Measurements from ENCODE around the gene KIAA0319L.

DNA sequence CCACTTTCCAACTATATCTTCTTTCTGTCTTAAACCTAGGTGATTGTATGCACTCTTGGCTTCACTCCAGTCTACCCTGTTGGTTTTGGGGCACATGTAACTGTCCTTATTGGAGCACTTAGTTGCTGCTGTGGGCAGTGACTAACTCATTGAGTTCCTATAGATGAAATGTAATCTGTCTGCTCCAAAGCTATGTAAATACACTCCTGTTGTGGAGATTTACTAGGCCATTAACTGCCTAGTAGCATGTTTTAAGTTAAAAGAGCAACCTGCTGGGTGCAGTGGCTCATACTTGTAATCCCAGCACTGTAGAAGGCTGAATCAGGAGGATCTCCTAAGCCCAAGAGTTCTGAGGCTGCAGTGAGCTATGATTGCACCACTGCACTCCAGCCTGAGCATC lies 151.1 kb downstream of the KIAA0319L start:
- TF ChIP-seq, protein P1, sequence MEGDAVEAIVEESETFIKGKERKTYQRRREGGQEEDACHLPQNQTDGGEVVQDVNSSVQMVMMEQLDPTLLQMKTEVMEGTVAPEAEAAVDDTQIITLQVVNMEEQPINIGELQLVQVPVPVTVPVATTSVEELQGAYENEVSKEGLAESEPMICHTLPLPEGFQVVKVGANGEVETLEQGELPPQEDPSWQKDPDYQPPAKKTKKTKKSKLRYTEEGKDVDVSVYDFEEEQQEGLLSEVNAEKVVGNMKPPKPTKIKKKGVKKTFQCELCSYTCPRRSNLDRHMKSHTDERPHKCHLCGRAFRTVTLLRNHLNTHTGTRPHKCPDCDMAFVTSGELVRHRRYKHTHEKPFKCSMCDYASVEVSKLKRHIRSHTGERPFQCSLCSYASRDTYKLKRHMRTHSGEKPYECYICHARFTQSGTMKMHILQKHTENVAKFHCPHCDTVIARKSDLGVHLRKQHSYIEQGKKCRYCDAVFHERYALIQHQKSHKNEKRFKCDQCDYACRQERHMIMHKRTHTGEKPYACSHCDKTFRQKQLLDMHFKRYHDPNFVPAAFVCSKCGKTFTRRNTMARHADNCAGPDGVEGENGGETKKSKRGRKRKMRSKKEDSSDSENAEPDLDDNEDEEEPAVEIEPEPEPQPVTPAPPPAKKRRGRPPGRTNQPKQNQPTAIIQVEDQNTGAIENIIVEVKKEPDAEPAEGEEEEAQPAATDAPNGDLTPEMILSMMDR (IDR thresholded peaks at IDR 0.05) = no peak
- TF ChIP-seq EP300 (IDR thresholded peaks at IDR 0.05) (no peak), POLR2AphosphoS5 (IDR thresholded peaks at IDR 0.05) (no peak)

All from upper lobe of left lung (tissue), 4 donors.